IPS-20b (cell line): Measurements from ENCODE around the gene GRB2.
"Not testable (repeated sequence)": the region's sequence is repeated elsewhere in the genome, so short reads cannot be mapped to it uniquely, and the experiment has no call there.

Experiments used
- H3K27ac ChIP-seq: one replicate; pipeline ENCODE4 v1.5.1; 2013; ENCODE audit warnings: low read length
- H3K27me3 ChIP-seq: 2 replicates; pipeline ENCODE4 v1.6.1; 2013; ENCODE audit warnings: mild to moderate bottlenecking, low read length, inconsistent platforms; ENCODE audit not compliant: insufficient read depth
- H3K36me3 ChIP-seq: 2 replicates; pipeline ENCODE4 v1.6.1; 2013; ENCODE audit warnings: low read depth, mild to moderate bottlenecking, inconsistent platforms, low read length, moderate library complexity; ENCODE audit not compliant: insufficient read depth
- H3K4me1 ChIP-seq: 2 replicates; pipeline ENCODE4 v1.6.1; 2013; ENCODE audit warnings: mild to moderate bottlenecking, control low read depth, inconsistent platforms, low read length, moderate library complexity; ENCODE audit not compliant: insufficient read depth
- H3K4me3 ChIP-seq: 2 replicates; pipeline ENCODE4 v1.5.1; 2013; ENCODE audit warnings: mild to moderate bottlenecking, low read length, inconsistent platforms
- H3K9ac ChIP-seq: 2 replicates; pipeline ENCODE4 v1.6.1; 2013; ENCODE audit warnings: low read depth, mild to moderate bottlenecking, inconsistent platforms, low read length, moderate library complexity
- H3K9me3 ChIP-seq: 2 replicates; pipeline ENCODE4 v1.6.1; 2013; ENCODE audit warnings: mild to moderate bottlenecking, low read depth, low read length, inconsistent platforms; ENCODE audit not compliant: insufficient read depth

Gene GRB2

GRCh38 chr17:75405365-75406221 is at the start of gene GRB2:
TSS of gene GRB2 (minus strand) at chr17:75405678. CDS start at chr17:75393628, 12,050 bp downstream.
- Histone ChIP-seq H3K4me3 (peak within 1 kb of the TSS; percentile 98), H3K9me3 (no peaks in the 10 kb centered on the region), H3K9ac (peak within 1 kb of the TSS; percentile 88), H3K36me3 (no peaks in the 10 kb centered on the region), H3K27me3 (no peaks in the 10 kb centered on the region), H3K4me1 (no peaks in the 10 kb centered on the region), H3K27ac (no peak within 1 kb of the TSS)

- H3K9ac ChIP-seq, H3K27ac ChIP-seq, H3K36me3 ChIP-seq, H3K4me1 ChIP-seq, H3K9me3 ChIP-seq, H3K4me3 ChIP-seq, H3K27me3 ChIP-seq: not testable (repeated sequence)
Measured at GRCh38 chr17:75454672-75455071, 49.2 kb upstream of the GRB2 start.

GRCh38 chr17:75454193-75454592 is 48.7 kb upstream of the GRB2 start:
- no peak overlapping the region for H3K27ac ChIP-seq
- no peaks in the 10 kb centered on the region for H3K36me3 ChIP-seq
- H3K9me3 ChIP-seq = no peaks in the 10 kb centered on the region
- H3K4me1 ChIP-seq = peaks cover 8% of the 10 kb centered on the region; the same call in 1 of the 2 replicates
- H3K27me3 ChIP-seq = no peaks in the 10 kb centered on the region
- no peak overlapping the region for H3K4me3 ChIP-seq
- H3K9ac ChIP-seq = no peak overlapping the region

GRCh38 chr17:75450270-75450669 is 44.8 kb upstream of the GRB2 start:
- no peaks in the 10 kb centered on the region for H3K4me1 ChIP-seq
- no peaks in the 10 kb centered on the region for H3K9me3 ChIP-seq
- H3K27me3 ChIP-seq = no peaks in the 10 kb centered on the region
- no peak overlapping the region for H3K9ac ChIP-seq
- H3K36me3 ChIP-seq = no peaks in the 10 kb centered on the region
- no peak overlapping the region for H3K4me3 ChIP-seq
- no peak overlapping the region for H3K27ac ChIP-seq

GRCh38 chr17:75447951-75448856 is 42.7 kb upstream of the GRB2 start:
- Histone ChIP-seq H3K27me3 (no peaks in the 10 kb centered on the region), H3K27ac (no peak overlapping the region), H3K4me3 (no peak overlapping the region), H3K36me3 (no peaks in the 10 kb centered on the region), H3K4me1 (no peaks in the 10 kb centered on the region), H3K9me3 (no peaks in the 10 kb centered on the region), H3K9ac (no peak overlapping the region)

GRCh38 chr17:75445896-75446295 is 40.4 kb upstream of the GRB2 start:
- H3K4me1 ChIP-seq = not testable (repeated sequence)

GRCh38 chr17:75445296-75445695 is 39.8 kb upstream of the GRB2 start:
- H3K9me3 ChIP-seq = no peaks in the 10 kb centered on the region
- no peak overlapping the region for H3K27ac ChIP-seq
- H3K4me1 ChIP-seq = no peaks in the 10 kb centered on the region
- H3K4me3 ChIP-seq = no peak overlapping the region
- no peak overlapping the region for H3K9ac ChIP-seq
- H3K36me3 ChIP-seq = no peaks in the 10 kb centered on the region
- no peaks in the 10 kb centered on the region for H3K27me3 ChIP-seq

More at GRCh38 chr17:75445896-75446295, 40.4 kb upstream of the GRB2 start:
- H3K27ac ChIP-seq, H3K9me3 ChIP-seq, H3K27me3 ChIP-seq, H3K4me3 ChIP-seq, H3K36me3 ChIP-seq, H3K9ac ChIP-seq: not testable (repeated sequence)

GRCh38 chr17:75442168-75443103 is 37.0 kb upstream of the GRB2 start:
- no peak overlapping the region for H3K9ac ChIP-seq
- H3K36me3 ChIP-seq = no peaks in the 10 kb centered on the region
- H3K9me3 ChIP-seq = no peaks in the 10 kb centered on the region
- no peak overlapping the region for H3K4me3 ChIP-seq
- H3K27ac ChIP-seq = no peak overlapping the region
- no peaks in the 10 kb centered on the region for H3K4me1 ChIP-seq
- H3K27me3 ChIP-seq = no peaks in the 10 kb centered on the region

GRCh38 chr17:75440738-75441448 is 35.4 kb upstream of the GRB2 start:
- no peaks in the 10 kb centered on the region for H3K4me1 ChIP-seq
- no peaks in the 10 kb centered on the region for H3K27me3 ChIP-seq
- H3K9ac ChIP-seq = no peak overlapping the region
- no peaks in the 10 kb centered on the region for H3K9me3 ChIP-seq
- H3K36me3 ChIP-seq = no peaks in the 10 kb centered on the region
- H3K4me3 ChIP-seq = no peak overlapping the region
- H3K27ac ChIP-seq = no peak overlapping the region

GRCh38 chr17:75439287-75439686 is 33.8 kb upstream of the GRB2 start:
- Histone ChIP-seq H3K4me3 (no peak overlapping the region), H3K36me3 (no peaks in the 10 kb centered on the region), H3K27me3 (no peaks in the 10 kb centered on the region), H3K4me1 (no peaks in the 10 kb centered on the region), H3K9ac (no peak overlapping the region), H3K27ac (no peak overlapping the region), H3K9me3 (no peaks in the 10 kb centered on the region)

GRCh38 chr17:75437404-75437803 is 31.9 kb upstream of the GRB2 start:
- H3K4me1 ChIP-seq, H3K27me3 ChIP-seq, H3K9me3 ChIP-seq, H3K27ac ChIP-seq, H3K9ac ChIP-seq, H3K36me3 ChIP-seq, H3K4me3 ChIP-seq: not testable (repeated sequence)
